ENCODE data around the gene SLC9A3. TPM values are rescaled to one million over a fixed set of nuclear protein-coding genes. Genes with fewer than 3 reads are reported as not detected.

The SLC9A3 gene
- total RNA-seq, 2 experiments from 2014 or later = 2.1 to 2.4 TPM

- H3K36me3 Mint-ChIP-seq (ENCODE audit: low read depth) = peaks cover 10% of the 10 kb centered on the region
- no peak overlapping the region for H3K27ac Mint-ChIP-seq
- ATAC-seq (peak; percentile 90), DNase-seq (peak; percentile 73)
- ChIA-PET POLR2A (no interaction called here), CTCF (interaction anchor here (0.6 to 2.7 kb wide), 11 partner anchors 8 to 144 kb away, joined by 3 to 10 read pairs (median 3); no protein-coding TSS in a partner anchor)
- H3K4me1 Mint-ChIP-seq = no peaks in the 10 kb centered on the region
- intact Hi-C loops (cut with DNase I, micrococcal nuclease) = loop anchor here in 1 of 2 experiments (1.0 kb wide), 1 partner anchor 114 kb away; no protein-coding TSS in a partner anchor
- H3K9me3 Mint-ChIP-seq (ENCODE audit: low read depth) = no peaks in the 10 kb centered on the region
- no peak overlapping the region for H3K4me3 Mint-ChIP-seq
- peaks cover 4% of the 10 kb centered on the region for H3K27me3 Mint-ChIP-seq
Observed at GRCh38 chr5:431001-431710, 93.1 kb downstream of the SLC9A3 start.

- no peaks in the 10 kb centered on the region for H3K4me1 Mint-ChIP-seq
- intact Hi-C loops (cut with DNase I, micrococcal nuclease) = no loop called here
- ATAC-seq (no peak), DNase-seq (no peak)
- H3K27ac Mint-ChIP-seq = no peak overlapping the region
- ChIA-PET CTCF (interaction anchor here (0.6 to 2.7 kb wide), 9 partner anchors 11 to 143 kb away, joined by 3 to 10 read pairs (median 3); no protein-coding TSS in a partner anchor), POLR2A (interaction anchor here (0.7 kb wide), 1 partner anchor 98 kb away, joined by 5 read pairs; no protein-coding TSS in a partner anchor)
- H3K9me3 Mint-ChIP-seq (ENCODE audit: low read depth) = no peaks in the 10 kb centered on the region
- H3K36me3 Mint-ChIP-seq (ENCODE audit: low read depth) = peaks cover 9% of the 10 kb centered on the region
- peaks cover 6% of the 10 kb centered on the region for H3K27me3 Mint-ChIP-seq
- H3K4me3 Mint-ChIP-seq = no peak overlapping the region
Observed at GRCh38 chr5:430214-430925, 93.9 kb downstream of the SLC9A3 start.

GRCh38 chr5:429453-430188 lies 94.6 kb downstream of the SLC9A3 start:
- peaks cover 6% of the 10 kb centered on the region for H3K27me3 Mint-ChIP-seq
- no peak for ATAC-seq
- intact Hi-C loops (cut with DNase I, micrococcal nuclease) = no loop called here
- H3K9me3 Mint-ChIP-seq (ENCODE audit: low read depth) = no peaks in the 10 kb centered on the region
- no peak overlapping the region for H3K27ac Mint-ChIP-seq
- no peak for DNase-seq
- peaks cover 13% of the 10 kb centered on the region for H3K36me3 Mint-ChIP-seq (ENCODE audit: low read depth)
- CTCF ChIA-PET = interaction anchor here (0.6 to 2.7 kb wide), 4 partner anchors 10 to 113 kb away, joined by 3 to 10 read pairs (median 6); no protein-coding TSS in a partner anchor
- POLR2A ChIA-PET = interaction anchor here (0.7 kb wide), 1 partner anchor 98 kb away, joined by 5 read pairs; no protein-coding TSS in a partner anchor
- no peak overlapping the region for H3K4me3 Mint-ChIP-seq
- no peaks in the 10 kb centered on the region for H3K4me1 Mint-ChIP-seq

GRCh38 chr5:428754-429452 lies 95.3 kb downstream of the SLC9A3 start:
- H3K27ac Mint-ChIP-seq = no peak overlapping the region
- no peak for DNase-seq
- CTCF ChIA-PET = interaction anchor here (1.5 kb wide), 1 partner anchor 9 kb away, joined by 3 read pairs; no protein-coding TSS in a partner anchor
- POLR2A ChIA-PET = no interaction called here
- no peaks in the 10 kb centered on the region for H3K4me1 Mint-ChIP-seq
- no peak for ATAC-seq
- no peaks in the 10 kb centered on the region for H3K9me3 Mint-ChIP-seq (ENCODE audit: low read depth)
- peaks cover 13% of the 10 kb centered on the region for H3K36me3 Mint-ChIP-seq (ENCODE audit: low read depth)
- peaks cover 6% of the 10 kb centered on the region for H3K27me3 Mint-ChIP-seq
- no peak overlapping the region for H3K4me3 Mint-ChIP-seq
- intact Hi-C loops (cut with DNase I, micrococcal nuclease) = no loop called here

DNA sequence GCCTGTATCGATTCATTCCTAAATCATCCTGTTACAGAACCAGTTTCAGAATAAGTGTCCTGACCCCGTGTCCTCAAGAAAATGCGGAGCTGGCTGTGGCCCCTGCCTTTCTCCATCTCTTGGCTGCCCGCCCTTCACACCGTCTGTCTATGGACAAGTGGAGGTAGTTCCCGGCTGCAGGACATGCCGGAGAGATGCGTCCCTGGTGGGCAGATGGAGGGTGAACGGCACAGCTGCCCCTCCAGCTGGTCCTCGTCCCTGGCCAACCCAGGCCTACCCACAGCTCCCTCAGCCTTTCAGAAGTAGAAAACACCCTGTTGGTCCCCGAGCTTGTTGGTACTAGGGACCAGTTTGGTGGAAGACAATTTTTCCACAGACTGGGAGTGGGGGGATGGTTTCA lies 96.0 kb downstream of the SLC9A3 start:
- no peak overlapping the region for H3K27ac Mint-ChIP-seq
- CTCF ChIA-PET = no interaction called here
- intact Hi-C loops (cut with DNase I, micrococcal nuclease) = no loop called here
- H3K27me3 Mint-ChIP-seq = peaks cover 6% of the 10 kb centered on the region
- no peaks in the 10 kb centered on the region for H3K9me3 Mint-ChIP-seq (ENCODE audit: low read depth)
- no peak overlapping the region for H3K4me3 Mint-ChIP-seq
- POLR2A ChIA-PET = no interaction called here
- H3K36me3 Mint-ChIP-seq (ENCODE audit: low read depth) = peaks cover 15% of the 10 kb centered on the region
- DNase-seq = no peak
- H3K4me1 Mint-ChIP-seq = no peaks in the 10 kb centered on the region
- ATAC-seq = no peak

GRCh38 chr5:427415-428087 lies 96.7 kb downstream of the SLC9A3 start:
- Mint-ChIP-seq H3K27me3 (peaks cover 6% of the 10 kb centered on the region), H3K4me1 (no peaks in the 10 kb centered on the region), H3K4me3 (no peak overlapping the region), H3K36me3 (ENCODE audit: low read depth) (peaks cover 19% of the 10 kb centered on the region), H3K27ac (no peak overlapping the region), H3K9me3 (ENCODE audit: low read depth) (no peaks in the 10 kb centered on the region)
- intact Hi-C loops (cut with DNase I, micrococcal nuclease) = no loop called here
- CTCF ChIA-PET = no interaction called here
- POLR2A ChIA-PET = no interaction called here
- ATAC-seq (no peak), DNase-seq (no peak)

GRCh38 chr5:426392-426976 lies 97.8 kb downstream of the SLC9A3 start:
- peaks cover 19% of the 10 kb centered on the region for H3K36me3 Mint-ChIP-seq (ENCODE audit: low read depth)
- intact Hi-C loops (cut with DNase I, micrococcal nuclease) = no loop called here
- no peak overlapping the region for H3K4me3 Mint-ChIP-seq
- H3K4me1 Mint-ChIP-seq = no peaks in the 10 kb centered on the region
- POLR2A ChIA-PET = interaction anchor here (0.7 kb wide), 1 partner anchor 45 kb away, joined by 4 read pairs; no protein-coding TSS in a partner anchor
- DNase-seq (no peak), ATAC-seq (no peak)
- CTCF ChIA-PET = interaction anchor here (0.6 to 1.7 kb wide), 5 partner anchors 46 to 238 kb away, joined by 3 to 15 read pairs (median 4); no protein-coding TSS in a partner anchor
- no peaks in the 10 kb centered on the region for H3K9me3 Mint-ChIP-seq (ENCODE audit: low read depth)
- peaks cover 6% of the 10 kb centered on the region for H3K27me3 Mint-ChIP-seq
- no peak overlapping the region for H3K27ac Mint-ChIP-seq

DNA sequence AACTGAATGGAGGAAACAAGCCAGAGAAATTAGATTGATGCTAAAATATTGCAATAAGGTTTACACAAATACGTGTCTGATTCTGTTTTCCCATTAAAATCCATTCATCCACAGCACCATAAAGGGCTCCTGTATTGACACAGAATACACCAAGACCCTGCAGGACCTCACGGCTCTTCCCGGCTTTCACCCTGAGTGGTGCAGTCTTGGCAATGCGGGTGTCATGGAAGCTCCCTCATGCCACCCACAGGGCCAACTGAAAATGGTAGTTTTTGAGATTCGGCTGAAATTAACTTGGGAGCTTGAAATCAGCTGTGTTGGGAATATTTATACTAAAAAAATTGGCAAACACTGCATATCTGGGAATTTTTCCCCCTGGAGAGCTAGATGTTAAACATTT lies 98.5 kb downstream of the SLC9A3 start:
- no peak overlapping the region for H3K27ac Mint-ChIP-seq
- H3K36me3 Mint-ChIP-seq (ENCODE audit: low read depth) = peaks cover 19% of the 10 kb centered on the region
- H3K4me1 Mint-ChIP-seq = no peaks in the 10 kb centered on the region
- ChIA-PET CTCF (interaction anchor here (0.6 to 1.7 kb wide), 6 partner anchors 43 to 237 kb away, joined by 3 to 15 read pairs (median 4); no protein-coding TSS in a partner anchor), POLR2A (interaction anchor here (0.7 kb wide), 1 partner anchor 44 kb away, joined by 4 read pairs; no protein-coding TSS in a partner anchor)
- peaks cover 6% of the 10 kb centered on the region for H3K27me3 Mint-ChIP-seq
- intact Hi-C loops (cut with DNase I, micrococcal nuclease) = loop anchor here in 1 of 2 experiments (1.0 kb wide), 2 partner anchors 108 to 237 kb away; no protein-coding TSS in a partner anchor
- DNase-seq (peak; percentile 45), ATAC-seq (peak; percentile 66)
- H3K9me3 Mint-ChIP-seq (ENCODE audit: low read depth) = no peaks in the 10 kb centered on the region
- H3K4me3 Mint-ChIP-seq = no peak overlapping the region

DNA sequence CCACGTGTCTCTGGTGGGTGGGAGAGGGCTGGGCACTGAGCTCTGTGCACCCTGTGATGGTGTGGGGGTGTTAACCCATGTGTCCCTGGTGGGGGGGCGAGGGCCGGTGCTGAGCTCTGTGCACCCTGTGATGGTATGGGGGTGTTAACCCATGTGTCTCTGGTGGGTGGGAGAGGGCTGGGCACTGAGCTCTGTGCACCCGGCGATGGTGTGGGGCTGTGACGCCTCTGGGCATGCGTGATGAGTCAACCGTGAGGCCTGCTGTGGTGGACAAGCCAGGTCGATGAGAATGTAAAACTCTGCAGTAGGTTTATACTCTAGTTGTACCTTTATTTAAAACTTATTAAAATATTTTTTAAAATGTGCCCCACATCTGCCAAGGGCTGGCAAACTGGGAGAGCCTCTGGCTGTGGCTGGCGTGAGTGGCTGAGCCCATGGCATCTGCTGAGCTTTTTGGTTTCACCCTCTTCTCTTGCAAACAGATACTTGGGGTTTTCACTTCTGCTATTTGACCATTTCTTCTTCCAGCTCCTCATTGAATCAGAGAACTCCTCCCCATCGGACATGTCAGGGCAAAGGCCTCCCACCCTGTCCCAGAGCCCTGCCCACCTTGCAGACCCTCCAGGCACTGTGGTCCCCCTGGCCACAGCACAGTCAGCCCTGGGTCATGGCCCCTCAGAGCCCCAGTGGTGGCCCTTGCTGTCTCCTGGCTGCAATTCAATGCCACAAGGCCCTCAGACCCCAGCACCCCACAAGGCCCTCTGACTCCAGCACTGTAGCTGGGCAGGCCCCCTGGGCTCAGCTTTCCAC lies 99.7 kb downstream of the SLC9A3 start:
- peaks cover 24% of the 10 kb centered on the region for H3K36me3 Mint-ChIP-seq (ENCODE audit: low read depth)
- H3K27me3 Mint-ChIP-seq = peaks cover 6% of the 10 kb centered on the region
- DNase-seq (no peak), ATAC-seq (no peak)
- ChIA-PET CTCF (interaction anchor here (0.6 to 1.7 kb wide), 2 partner anchors 56 to 236 kb away, joined by 4 to 15 read pairs; no protein-coding TSS in a partner anchor), POLR2A (no interaction called here)
- no peak overlapping the region for H3K4me3 Mint-ChIP-seq
- no peaks in the 10 kb centered on the region for H3K9me3 Mint-ChIP-seq (ENCODE audit: low read depth)
- no peak overlapping the region for H3K27ac Mint-ChIP-seq
- H3K4me1 Mint-ChIP-seq = no peaks in the 10 kb centered on the region
- intact Hi-C loops (cut with DNase I, micrococcal nuclease) = loop anchor here in 1 of 2 experiments (1.0 kb wide), 2 partner anchors 107 to 236 kb away; no protein-coding TSS in a partner anchor
